GM21367 (cell line): ENCODE data around the gene PSEN2.

Experiments
- ATAC-seq: cut with Tn5 transposase; IDR thresholded peaks from one replicate; pipeline ENCODE4 v1.9.1; 2021; ENCODE audit not compliant: unreplicated experiment

PSEN2 gene

GRCh38 chr1:226884966-226885820 lies 14.8 kb downstream of the PSEN2 start:
- ATAC-seq: no peak

GRCh38 chr1:226886122-226886901 lies 15.9 kb downstream of the PSEN2 start:
- no peak for ATAC-seq

- ATAC-seq: no peak
Observed at GRCh38 chr1:226887006-226887405, 16.6 kb downstream of the PSEN2 start.

GRCh38 chr1:226888021-226888420 lies 17.6 kb downstream of the PSEN2 start:
- ATAC-seq: no peak

GRCh38 chr1:226888816-226889215 lies 18.4 kb downstream of the PSEN2 start:
- no peak for ATAC-seq

GRCh38 chr1:226889616-226890330 lies 19.4 kb downstream of the PSEN2 start:
- no peak for ATAC-seq

- no peak for ATAC-seq
Observed at GRCh38 chr1:226890331-226891108, 20.1 kb downstream of the PSEN2 start.

GRCh38 chr1:226891346-226891745 lies 20.9 kb downstream of the PSEN2 start:
- ATAC-seq: no peak

- no peak for ATAC-seq
Observed at GRCh38 chr1:226891846-226892523, 21.6 kb downstream of the PSEN2 start.

- no peak for ATAC-seq
Observed at GRCh38 chr1:226892524-226892875, 22.1 kb downstream of the PSEN2 start.

- no peak for ATAC-seq
Observed at GRCh38 chr1:226893936-226894335, 23.5 kb downstream of the PSEN2 start.

- ATAC-seq: no peak
Observed at GRCh38 chr1:226894826-226895225, 24.4 kb downstream of the PSEN2 start.

GRCh38 chr1:226895644-226896043 lies 25.2 kb downstream of the PSEN2 start:
- no peak for ATAC-seq

- no peak for ATAC-seq
Observed at GRCh38 chr1:226898246-226898645, 27.8 kb downstream of the PSEN2 start.

GRCh38 chr1:226901421-226901820 lies 31.0 kb downstream of the PSEN2 start:
- ATAC-seq: no peak

- no peak for ATAC-seq
Observed at GRCh38 chr1:226902601-226903000, 32.2 kb downstream of the PSEN2 start.

- no peak for ATAC-seq
Observed at GRCh38 chr1:226903819-226904716, 33.7 kb downstream of the PSEN2 start.

- no peak for ATAC-seq
Observed at GRCh38 chr1:226904772-226905171, 34.4 kb downstream of the PSEN2 start.

GRCh38 chr1:226908419-226908818 lies 38.0 kb downstream of the PSEN2 start:
- no peak for ATAC-seq
